Measurements from ENCODE around the gene KRT84. TPM values are rescaled to one million over a fixed set of nuclear protein-coding genes. Genes with fewer than 3 reads are reported as not detected.

Gene KRT84
- total RNA-seq, 2 experiments from 2014 or later = not detected

DNA sequence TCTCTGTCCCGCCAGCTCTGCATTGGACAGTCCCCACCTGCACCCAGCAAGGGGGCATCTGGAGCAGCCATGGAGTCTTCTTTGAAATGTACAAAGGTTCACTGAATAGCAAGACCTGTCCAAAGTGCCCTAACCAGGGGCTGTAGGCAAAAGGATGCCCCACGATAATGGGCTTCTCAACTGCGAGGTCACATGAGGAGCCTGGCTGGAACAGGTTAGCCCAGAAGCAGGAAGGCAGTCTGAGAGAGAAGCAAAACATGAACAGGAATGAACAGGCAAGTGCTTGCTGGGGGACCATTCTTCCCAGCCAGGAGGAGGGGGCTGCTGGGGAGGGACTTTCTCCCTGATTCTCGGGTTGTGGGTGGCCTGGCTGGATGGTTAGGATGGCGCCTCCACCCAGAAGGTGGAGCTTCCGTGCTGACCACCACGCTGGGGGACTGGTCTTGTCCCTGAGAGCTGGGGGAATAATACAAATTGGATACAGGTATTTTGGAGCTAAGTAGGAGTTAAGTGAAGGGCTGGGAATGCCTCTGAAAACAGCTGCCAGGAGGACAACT, 25.3 kb downstream of the KRT84 start:
- H3K27me3 Mint-ChIP-seq = no peaks in the 10 kb centered on the region

DNA sequence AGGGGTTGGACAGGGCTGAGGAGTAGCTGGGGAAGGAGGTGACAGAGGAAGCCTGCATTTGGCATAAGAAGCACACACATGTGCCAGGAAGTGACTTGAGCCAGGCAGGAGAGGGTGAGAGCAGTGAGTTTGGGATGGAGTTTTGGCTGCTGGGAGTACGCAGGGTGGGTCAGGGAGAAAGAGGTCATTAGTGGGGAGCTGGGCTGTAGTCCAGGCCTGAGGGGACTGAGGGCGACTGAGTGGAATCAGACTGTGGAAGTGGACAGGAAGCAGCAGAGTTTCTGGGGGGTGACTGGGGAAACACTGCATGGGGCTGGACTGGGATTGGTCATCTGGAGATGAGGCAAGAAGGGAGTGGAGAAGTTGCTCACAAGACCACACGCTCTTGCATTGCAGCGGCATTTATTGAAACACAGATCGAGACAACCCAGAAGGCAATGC, 25.8 kb downstream of the KRT84 start:
- no peaks in the 10 kb centered on the region for H3K27me3 ChIP-seq (ENCODE audit: control insufficient read depth in 1 of 2, insufficient read depth in 2 of 2, low read length in 2 of 2)
- intact Hi-C loops (cut with DNase I, micrococcal nuclease) = no loop called here
- POLR2A ChIA-PET = no interaction called here
- peaks cover 17% of the 10 kb centered on the region for H3K4me1 ChIP-seq (ENCODE audit: insufficient read depth, low read length)
- H3K9me3 ChIP-seq (ENCODE audit: control insufficient read depth in 1 of 2, insufficient read depth in 1 of 2, low read length in 2 of 2) = no peaks in the 10 kb centered on the region
- TF ChIP-seq, protein P1, sequence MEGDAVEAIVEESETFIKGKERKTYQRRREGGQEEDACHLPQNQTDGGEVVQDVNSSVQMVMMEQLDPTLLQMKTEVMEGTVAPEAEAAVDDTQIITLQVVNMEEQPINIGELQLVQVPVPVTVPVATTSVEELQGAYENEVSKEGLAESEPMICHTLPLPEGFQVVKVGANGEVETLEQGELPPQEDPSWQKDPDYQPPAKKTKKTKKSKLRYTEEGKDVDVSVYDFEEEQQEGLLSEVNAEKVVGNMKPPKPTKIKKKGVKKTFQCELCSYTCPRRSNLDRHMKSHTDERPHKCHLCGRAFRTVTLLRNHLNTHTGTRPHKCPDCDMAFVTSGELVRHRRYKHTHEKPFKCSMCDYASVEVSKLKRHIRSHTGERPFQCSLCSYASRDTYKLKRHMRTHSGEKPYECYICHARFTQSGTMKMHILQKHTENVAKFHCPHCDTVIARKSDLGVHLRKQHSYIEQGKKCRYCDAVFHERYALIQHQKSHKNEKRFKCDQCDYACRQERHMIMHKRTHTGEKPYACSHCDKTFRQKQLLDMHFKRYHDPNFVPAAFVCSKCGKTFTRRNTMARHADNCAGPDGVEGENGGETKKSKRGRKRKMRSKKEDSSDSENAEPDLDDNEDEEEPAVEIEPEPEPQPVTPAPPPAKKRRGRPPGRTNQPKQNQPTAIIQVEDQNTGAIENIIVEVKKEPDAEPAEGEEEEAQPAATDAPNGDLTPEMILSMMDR (IDR thresholded peaks at IDR 0.05) = no peak
- Mint-ChIP-seq H3K27me3 (no peaks in the 10 kb centered on the region), H3K4me1 (ENCODE audit: low read depth) (peaks cover 22% of the 10 kb centered on the region), H3K36me3 (ENCODE audit: low read depth) (no peaks in the 10 kb centered on the region), H3K9me3 (no peaks in the 10 kb centered on the region), H3K27ac (no peak overlapping the region), H3K4me3 (no peak overlapping the region)
- no peak overlapping the region for H3K4me3 ChIP-seq (ENCODE audit: low read length)
- ATAC-seq (ENCODE audit: poor library complexity) (no peak), DNase-seq (peak in 1 of 14 experiments; percentile 23)
- no peak overlapping the region for H3K27ac ChIP-seq (ENCODE audit: low read depth in 1 of 2, low read length in 2 of 2)
- CTCF ChIA-PET = interaction anchor here (1.0 to 1.5 kb wide), 2 partner anchors 13 to 81 kb away, joined by 3 read pairs; no protein-coding TSS in a partner anchor
- no peaks in the 10 kb centered on the region for H3K36me3 ChIP-seq (ENCODE audit: insufficient read depth, low read length)

More for the DNA sequence above, 25.3 kb downstream of the KRT84 start:
- Histone ChIP-seq H3K4me1 (ENCODE audit: insufficient read depth, low read length) (peaks cover 17% of the 10 kb centered on the region), H3K27me3 (ENCODE audit: control insufficient read depth in 1 of 2, insufficient read depth in 2 of 2, low read length in 2 of 2) (no peaks in the 10 kb centered on the region), H3K36me3 (ENCODE audit: insufficient read depth, low read length) (no peaks in the 10 kb centered on the region), H3K9me3 (ENCODE audit: control insufficient read depth in 1 of 2, insufficient read depth in 1 of 2, low read length in 2 of 2) (no peaks in the 10 kb centered on the region), H3K27ac (ENCODE audit: low read depth in 1 of 2, low read length in 2 of 2) (no peak overlapping the region), H3K4me3 (ENCODE audit: low read length) (no peak overlapping the region)
- POLR2A ChIA-PET = no interaction called here
- DNase-seq (peak in 1 of 14 experiments; percentile 25), ATAC-seq (ENCODE audit: poor library complexity) (no peak)
- H3K4me3 Mint-ChIP-seq = no peak overlapping the region
- H3K36me3 Mint-ChIP-seq (ENCODE audit: low read depth) = no peaks in the 10 kb centered on the region
- no peaks in the 10 kb centered on the region for H3K9me3 Mint-ChIP-seq
- peaks cover 22% of the 10 kb centered on the region for H3K4me1 Mint-ChIP-seq (ENCODE audit: low read depth)
- no peak overlapping the region for H3K27ac Mint-ChIP-seq
- intact Hi-C loops (cut with DNase I, micrococcal nuclease) = no loop called here
- CTCF ChIA-PET = no interaction called here
- TF ChIP-seq, protein P1 (IDR thresholded peaks at IDR 0.05) = no peak

DNA sequence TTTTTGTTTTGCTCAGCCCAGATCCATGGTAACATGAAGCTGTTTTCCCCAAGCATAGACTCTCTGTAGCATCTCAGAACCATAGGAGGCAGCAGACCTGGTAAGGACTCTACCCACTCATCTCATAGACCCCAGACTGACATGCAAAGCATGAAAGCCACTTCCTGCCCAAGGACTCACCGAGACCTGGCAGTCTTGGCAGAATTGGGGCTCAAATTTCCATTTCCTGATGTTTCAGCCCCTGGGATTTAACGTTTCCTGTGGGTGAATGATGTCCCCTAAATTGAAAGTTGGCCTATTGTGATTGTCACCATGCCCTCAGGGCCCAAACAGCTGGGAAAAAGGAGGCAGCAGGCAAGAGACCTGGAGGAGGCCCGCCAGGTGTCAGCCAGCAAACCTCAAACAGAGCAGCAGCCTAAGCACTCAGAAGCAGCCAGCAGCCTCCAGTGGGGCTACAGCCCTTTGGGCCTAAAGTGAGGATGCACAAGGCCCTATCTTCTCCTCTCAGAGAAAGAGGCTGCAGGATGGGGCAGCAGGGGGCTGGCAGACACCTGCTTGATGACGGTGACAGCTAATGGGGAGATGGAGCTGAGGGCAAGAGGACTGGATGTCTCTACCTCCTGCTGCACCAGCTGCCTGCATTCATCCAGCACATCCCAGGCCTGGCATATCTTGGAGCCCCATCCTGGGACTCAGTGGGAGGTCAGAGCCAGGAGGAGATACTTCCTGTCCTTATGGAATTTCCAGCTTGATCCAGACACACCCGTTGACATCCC, 26.7 kb downstream of the KRT84 start:
- H3K27ac ChIP-seq (ENCODE audit: low read depth in 1 of 2, low read length in 2 of 2) = no peak overlapping the region
- peaks cover 17% of the 10 kb centered on the region for H3K4me1 ChIP-seq (ENCODE audit: insufficient read depth, low read length)
- ATAC-seq (ENCODE audit: poor library complexity) (peak; percentile 93), DNase-seq (peak in 4 of 14 experiments; percentile 23 to 42 (median 34))
- H3K4me1 Mint-ChIP-seq (ENCODE audit: low read depth) = peaks cover 22% of the 10 kb centered on the region
- no peaks in the 10 kb centered on the region for H3K9me3 ChIP-seq (ENCODE audit: control insufficient read depth in 1 of 2, insufficient read depth in 1 of 2, low read length in 2 of 2)
- no peak overlapping the region for H3K4me3 ChIP-seq (ENCODE audit: low read length)
- H3K36me3 Mint-ChIP-seq (ENCODE audit: low read depth) = no peaks in the 10 kb centered on the region
- ChIA-PET POLR2A (no interaction called here), CTCF (interaction anchor here (1.0 to 1.5 kb wide), 2 partner anchors 14 to 80 kb away, joined by 3 read pairs; no protein-coding TSS in a partner anchor)
- no peaks in the 10 kb centered on the region for H3K9me3 Mint-ChIP-seq
- H3K27ac Mint-ChIP-seq = peak overlapping the region; percentile 68
- intact Hi-C loops (cut with DNase I, micrococcal nuclease) = no loop called here
- H3K4me3 Mint-ChIP-seq = no peak overlapping the region
- H3K36me3 ChIP-seq (ENCODE audit: insufficient read depth, low read length) = no peaks in the 10 kb centered on the region
- no peaks in the 10 kb centered on the region for H3K27me3 Mint-ChIP-seq
- no peaks in the 10 kb centered on the region for H3K27me3 ChIP-seq (ENCODE audit: control insufficient read depth in 1 of 2, insufficient read depth in 2 of 2, low read length in 2 of 2)
- TF ChIP-seq, protein P1 (IDR thresholded peaks at IDR 0.05) = no peak
